HCT116 (cell line): ENCODE results near the gene MTLN. TPM values are rescaled to one million over a fixed set of nuclear protein-coding genes. Genes with fewer than 3 reads are reported as not detected.
"Not testable (repeated sequence)": the region's sequence is repeated elsewhere in the genome, so short reads cannot be mapped to it uniquely, and the experiment has no call there.

Experiments
- ATAC-seq: fragments of 200-7000 bp; cut with Tn5 transposase; 2 replicates; pipeline ENCODE4 v1.9.1; 2020; ENCODE audit warnings: mild to moderate bottlenecking, moderate library complexity
- BruUV-seq: library from RNA; stranded (reverse); fragments of 400-500 nt; replicated peaks from 2 replicates; lab custom pipeline; 2021; lab: Mats Ljungman, UMichigan
- CTCF ChIA-PET: fragments of 300-600 bp; sonication (Branson Sonifier 250); formaldehyde crosslinking; loops from one replicate; lab custom pipeline; 2021; ENCODE audit warnings: antibody characterized with exemption; lab: Charles Lee
- POLR2A ChIA-PET: fragments of 300-600, 350-600 bp; sonication (Branson Sonifier 250); formaldehyde crosslinking; loops from one replicate; lab custom pipeline; 2021; ENCODE audit warnings: antibody characterized with exemption; lab: Charles Lee
- RAD21 ChIA-PET, 2 experiments: fragments of 300-600 bp; sonication (Branson Sonifier 250); formaldehyde crosslinking; loops; one replicate each; lab custom pipeline; 2023; ENCODE audit warnings: low total read pairs in 2 of 2; ENCODE audit not compliant: uncharacterized antibody in 2 of 2, unreplicated experiment in 2 of 2, low non-redundant PET in 1 of 2; lab: Charles Lee
- DNase-seq: peaks from one replicate; pipeline ENCODE4 v3.0.0-alpha.2; 2010; ENCODE audit warnings: low read depth, low spot score
- H2AFZ ChIP-seq: fragments of 200-600 bp; shearing (Covaris generic), sonication (generic); 2 replicates; pipeline ENCODE4 v1.6.1; 2017; ENCODE audit warnings: low read depth, mixed run types, mixed read lengths, antibody characterized with exemption, low read length; ENCODE audit not compliant: poor library complexity, severe bottlenecking
- H3K27ac ChIP-seq: 2 replicates; pipeline ENCODE4 v1.5.1; 2012; ENCODE audit warnings: low read depth, low read length
- H3K27me3 ChIP-seq: fragments of 200-600 bp; sonication (generic); 2 replicates; pipeline ENCODE4 v1.6.1; 2016; ENCODE audit warnings: mixed run types, low read length, mixed read lengths; ENCODE audit not compliant: insufficient read depth
- H3K36me3 ChIP-seq, 2 experiments: fragments of 200-500 bp in 1 of 2; fragments of 200-600 bp in 1 of 2; sonication (Bioruptor generic) in 1 of 2; sonication (generic) in 1 of 2; 2 replicates each; pipeline versions ENCODE4 v1.5.1 to v1.6.1; 2014 to 2016; ENCODE audit warnings: low read length in 2 of 2, inconsistent platforms in 1 of 2, mixed read lengths in 1 of 2, mixed run types in 1 of 2; ENCODE audit not compliant: insufficient read depth in 2 of 2, control insufficient read depth in 1 of 2
- H3K4me1 ChIP-seq, 2 experiments: fragments of 200-600 bp in 1 of 2; sonication (generic) in 1 of 2; 2 replicates each; pipeline versions ENCODE4 v1.5.1 to v1.6.1; 2012 to 2017; ENCODE audit warnings: low read length in 2 of 2, inconsistent platforms in 1 of 2, mild to moderate bottlenecking in 1 of 2, mixed read lengths in 1 of 2, mixed run types in 1 of 2, moderate library complexity in 1 of 2; ENCODE audit not compliant: insufficient read depth in 2 of 2, control insufficient read depth in 1 of 2
- H3K4me2 ChIP-seq: fragments of 200-600 bp; sonication (generic); 2 replicates; pipeline ENCODE4 v1.6.1; 2017; ENCODE audit warnings: mixed run types, low read length, mixed read lengths
- H3K4me3 ChIP-seq, 2 experiments: fragments of 200-600 bp in 1 of 2; sonication (generic) in 1 of 2; replicated peaks in 1 of 2; 2 replicates each; pipeline ENCODE4 v1.5.1; 2011 to 2016; ENCODE audit warnings: low read length in 2 of 2, control low read depth in 1 of 2, low read depth in 1 of 2, mild to moderate bottlenecking in 1 of 2, mixed read lengths in 1 of 2, mixed run types in 1 of 2
- H3K79me2 ChIP-seq: fragments of 200-600 bp; sonication (generic); 2 replicates; pipeline ENCODE4 v1.6.1; 2017; ENCODE audit warnings: mild to moderate bottlenecking, mixed run types, low read length, moderate library complexity, mixed read lengths; ENCODE audit not compliant: insufficient read depth
- H3K9ac ChIP-seq: fragments of 200-600 bp; sonication (generic); 2 replicates; pipeline ENCODE4 v1.6.1; 2016; ENCODE audit warnings: low read length, mixed read lengths
- H3K9me2 ChIP-seq: fragments of 200-600 bp; sonication (generic), shearing (Covaris generic); 2 replicates; pipeline ENCODE4 v1.6.1; 2017; ENCODE audit warnings: mixed run types, mild to moderate bottlenecking, moderate library complexity; ENCODE audit not compliant: insufficient read depth
- H3K9me3 ChIP-seq, 2 experiments: fragments of 200-500 bp in 1 of 2; fragments of 200-600 bp in 1 of 2; sonication (Bioruptor generic) in 1 of 2; sonication (generic) in 1 of 2; 2 replicates each; pipeline ENCODE4 v1.6.1; 2014 to 2017; ENCODE audit warnings: low read length in 2 of 2, mixed read lengths in 2 of 2, inconsistent platforms in 1 of 2, low read depth in 1 of 2, mild to moderate bottlenecking in 1 of 2, mixed run types in 1 of 2, moderate library complexity in 1 of 2; ENCODE audit not compliant: control insufficient read depth in 1 of 2, insufficient read depth in 1 of 2
- H4K20me1 ChIP-seq: fragments of 200-600 bp; sonication (generic), shearing (Covaris generic); 2 replicates; pipeline ENCODE4 v1.6.1; 2017; ENCODE audit warnings: mixed run types, mild to moderate bottlenecking, moderate library complexity; ENCODE audit not compliant: insufficient read depth
- CBX3 ChIP-seq: IDR thresholded peaks from 2 replicates; pipeline ENCODE4 v1.6.1; 2012; ENCODE audit warnings: low read depth
- CEBPB ChIP-seq: IDR thresholded peaks from 2 replicates; pipeline ENCODE4 v1.6.1; 2012; ENCODE audit warnings: low read depth
- ELF1 ChIP-seq: IDR thresholded peaks from 2 replicates; pipeline ENCODE4 v1.6.1; 2012; ENCODE audit warnings: low read depth, borderline replicate concordance
- EZH2 ChIP-seq: fragments of 200-600 bp; sonication (generic); IDR thresholded peaks from 2 replicates; pipeline ENCODE4 v1.6.1; 2017; ENCODE audit warnings: antibody characterized with exemption, mixed run types
- EZH2phosphoT487 ChIP-seq: fragments of 200-600 bp; IDR thresholded peaks from 2 replicates; pipeline ENCODE4 v1.6.1; 2018; ENCODE audit warnings: antibody characterized with exemption, borderline replicate concordance
- FOSL1 ChIP-seq: IDR thresholded peaks from 2 replicates; pipeline ENCODE4 v1.6.1; 2012; ENCODE audit warnings: low read depth
- POLR2AphosphoS5 ChIP-seq: IDR thresholded peaks from 2 replicates; pipeline ENCODE4 v1.6.1; 2011; ENCODE audit warnings: mild to moderate bottlenecking, low read depth, low read length, moderate library complexity
- RAD21 ChIP-seq: IDR thresholded peaks from 2 replicates; pipeline ENCODE4 v1.6.1; 2012; ENCODE audit warnings: low read depth, mild to moderate bottlenecking
- REST ChIP-seq: IDR thresholded peaks from 2 replicates; pipeline ENCODE4 v1.6.1; 2012; ENCODE audit warnings: low read depth
- SIN3A ChIP-seq: IDR thresholded peaks from 2 replicates; pipeline ENCODE4 v1.6.1; 2012; ENCODE audit warnings: low read depth
- SP1 ChIP-seq: IDR thresholded peaks from 2 replicates; pipeline ENCODE4 v1.6.1; 2012; ENCODE audit warnings: low read depth
- TCF7L2 ChIP-seq: IDR thresholded peaks from 2 replicates; pipeline ENCODE4 v1.7.0; 2011; ENCODE audit warnings: borderline replicate concordance, inconsistent platforms; ENCODE audit not compliant: insufficient read depth, insufficient read length; ENCODE audit errors: extremely low read depth
- YY1 ChIP-seq: IDR thresholded peaks from 2 replicates; pipeline ENCODE4 v1.6.1; 2011; ENCODE audit warnings: low read length, low read depth, moderate library complexity, mild to moderate bottlenecking; ENCODE audit not compliant: insufficient replicate concordance; ENCODE audit errors: extremely low read depth
- ZFX ChIP-seq: fragments of 450-650 bp; IDR thresholded peaks from 2 replicates; pipeline ENCODE4 v1.6.1; 2017
- intact Hi-C: fragments of 100-400 bp; cut with micrococcal nuclease; formaldehyde crosslinking; loops from 2 replicates; pipeline ENCODE4 v1.10.0; 2022
- total RNA-seq: library from RNA; stranded (reverse); gene quantifications from one replicate; pipeline ENCODE4 v1.2.1, GENCODE V29; 2021; ENCODE audit not compliant: unreplicated experiment
- TF ChIP-seq, protein P1 (sequence below): IDR thresholded peaks from 2 replicates; pipeline ENCODE4 v1.6.1; 2012
- TF ChIP-seq, protein P2 (sequence below): IDR thresholded peaks from 2 replicates; pipeline ENCODE4 v1.6.1; 2011; ENCODE audit warnings: mild to moderate bottlenecking, low read length, moderate library complexity; ENCODE audit not compliant: insufficient replicate concordance; ENCODE audit errors: extremely low read depth
- TF ChIP-seq, protein P3 (sequence below): IDR thresholded peaks from 2 replicates; pipeline ENCODE4 v1.6.1; 2012

MTLN gene
- total RNA-seq, 1 experiment from 2014 or later = 35.7 TPM

GRCh38 chr2:110190169-110190568, 22.2 kb downstream of the MTLN start:
- intact Hi-C loops, H3K79me2 ChIP-seq, POLR2A ChIA-PET, ATAC-seq, H3K9me2 ChIP-seq, H3K27me3 ChIP-seq, H3K4me2 ChIP-seq, RAD21 ChIA-PET, H4K20me1 ChIP-seq, H2AFZ ChIP-seq, DNase-seq, H3K4me1 ChIP-seq, H3K9ac ChIP-seq, CTCF ChIA-PET, H3K4me3 ChIP-seq, BruUV-seq, H3K36me3 ChIP-seq, H3K9me3 ChIP-seq, H3K27ac ChIP-seq: not testable (repeated sequence)

DNA sequence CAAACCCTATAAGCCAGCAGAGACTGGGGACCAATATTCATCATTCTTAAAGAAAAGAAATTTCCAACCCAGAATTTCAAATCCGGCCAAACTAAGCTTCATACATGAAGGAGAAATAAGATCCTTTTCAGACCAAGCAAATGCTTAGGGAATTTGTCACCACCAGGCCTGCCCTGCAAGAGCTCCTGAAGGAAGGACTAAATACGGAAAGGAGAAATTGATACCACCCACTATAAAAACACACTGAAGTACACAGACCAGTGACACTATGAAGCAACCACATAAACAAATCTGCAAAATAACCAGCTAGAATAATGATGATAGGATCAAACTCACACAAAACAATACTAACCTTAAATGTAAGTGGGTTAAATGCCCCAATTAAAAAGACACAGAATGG, 29.9 kb downstream of the MTLN start:
- no peak overlapping the region for H3K4me2 ChIP-seq
- H3K9ac ChIP-seq = no peak overlapping the region
- H3K9me2 ChIP-seq = no peaks in the 10 kb centered on the region
- H4K20me1 ChIP-seq = no peaks in the 10 kb centered on the region
- DNase-seq (no peak), ATAC-seq (no peak)
- ChIA-PET RAD21 (no interaction called here), CTCF (no interaction called here), POLR2A (no interaction called here)
- peaks cover 0 to 7% of the 10 kb centered on the region in 2 experiments; a peak in 1 of 4 replicates for H3K9me3 ChIP-seq
- no peak overlapping the region for H3K4me3 ChIP-seq
- BruUV-seq = no TSS peak
- no peaks in the 10 kb centered on the region for H3K4me1 ChIP-seq
- H3K36me3 ChIP-seq = no peaks in the 10 kb centered on the region
- H3K27ac ChIP-seq = no peak overlapping the region
- no peaks in the 10 kb centered on the region for H3K27me3 ChIP-seq
- intact Hi-C loops = no loop called here
- no peaks in the 10 kb centered on the region for H3K79me2 ChIP-seq
- H2AFZ ChIP-seq = no peak overlapping the region
- TF ChIP-seq SIN3A (no peak), FOSL1 (no peak), SP1 (no peak), ZFX (no peak), POLR2AphosphoS5 (no peak), CBX3 (no peak), CEBPB (no peak), REST (no peak), ELF1 (no peak), YY1 (no peak), RAD21 (no peak), EZH2phosphoT487 (no peak), EZH2 (no peak), TCF7L2 (no peak)
- TF ChIP-seq, protein P1, sequence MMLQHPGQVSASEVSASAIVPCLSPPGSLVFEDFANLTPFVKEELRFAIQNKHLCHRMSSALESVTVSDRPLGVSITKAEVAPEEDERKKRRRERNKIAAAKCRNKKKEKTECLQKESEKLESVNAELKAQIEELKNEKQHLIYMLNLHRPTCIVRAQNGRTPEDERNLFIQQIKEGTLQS = no peak
- TF ChIP-seq, protein P2, sequence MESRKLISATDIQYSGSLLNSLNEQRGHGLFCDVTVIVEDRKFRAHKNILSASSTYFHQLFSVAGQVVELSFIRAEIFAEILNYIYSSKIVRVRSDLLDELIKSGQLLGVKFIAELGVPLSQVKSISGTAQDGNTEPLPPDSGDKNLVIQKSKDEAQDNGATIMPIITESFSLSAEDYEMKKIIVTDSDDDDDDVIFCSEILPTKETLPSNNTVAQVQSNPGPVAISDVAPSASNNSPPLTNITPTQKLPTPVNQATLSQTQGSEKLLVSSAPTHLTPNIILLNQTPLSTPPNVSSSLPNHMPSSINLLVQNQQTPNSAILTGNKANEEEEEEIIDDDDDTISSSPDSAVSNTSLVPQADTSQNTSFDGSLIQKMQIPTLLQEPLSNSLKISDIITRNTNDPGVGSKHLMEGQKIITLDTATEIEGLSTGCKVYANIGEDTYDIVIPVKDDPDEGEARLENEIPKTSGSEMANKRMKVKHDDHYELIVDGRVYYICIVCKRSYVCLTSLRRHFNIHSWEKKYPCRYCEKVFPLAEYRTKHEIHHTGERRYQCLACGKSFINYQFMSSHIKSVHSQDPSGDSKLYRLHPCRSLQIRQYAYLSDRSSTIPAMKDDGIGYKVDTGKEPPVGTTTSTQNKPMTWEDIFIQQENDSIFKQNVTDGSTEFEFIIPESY = no peak
- TF ChIP-seq, protein P3, sequence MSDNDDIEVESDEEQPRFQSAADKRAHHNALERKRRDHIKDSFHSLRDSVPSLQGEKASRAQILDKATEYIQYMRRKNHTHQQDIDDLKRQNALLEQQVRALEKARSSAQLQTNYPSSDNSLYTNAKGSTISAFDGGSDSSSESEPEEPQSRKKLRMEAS = no peak
